GM12875 (cell line): ENCODE results near the gene NCKAP5.

Experiments
- H3K4me3 ChIP-seq: one replicate; pipeline ENCODE4 v1.5.1; 2011; ENCODE audit warnings: low read depth, low read length, control low read depth
- TF ChIP-seq, protein P1 (sequence below): IDR thresholded peaks from 2 replicates; pipeline ENCODE4 v1.5.1; 2011; ENCODE audit warnings: low read depth, mild to moderate bottlenecking, control low read depth, inconsistent platforms, low read length, moderate library complexity, borderline replicate concordance; ENCODE audit not compliant: insufficient read depth

The NCKAP5 gene

GRCh38 chr2:133509777-133510176, 58.5 kb downstream of the NCKAP5 start:
- no peak overlapping the region for H3K4me3 ChIP-seq
- TF ChIP-seq, protein P1, sequence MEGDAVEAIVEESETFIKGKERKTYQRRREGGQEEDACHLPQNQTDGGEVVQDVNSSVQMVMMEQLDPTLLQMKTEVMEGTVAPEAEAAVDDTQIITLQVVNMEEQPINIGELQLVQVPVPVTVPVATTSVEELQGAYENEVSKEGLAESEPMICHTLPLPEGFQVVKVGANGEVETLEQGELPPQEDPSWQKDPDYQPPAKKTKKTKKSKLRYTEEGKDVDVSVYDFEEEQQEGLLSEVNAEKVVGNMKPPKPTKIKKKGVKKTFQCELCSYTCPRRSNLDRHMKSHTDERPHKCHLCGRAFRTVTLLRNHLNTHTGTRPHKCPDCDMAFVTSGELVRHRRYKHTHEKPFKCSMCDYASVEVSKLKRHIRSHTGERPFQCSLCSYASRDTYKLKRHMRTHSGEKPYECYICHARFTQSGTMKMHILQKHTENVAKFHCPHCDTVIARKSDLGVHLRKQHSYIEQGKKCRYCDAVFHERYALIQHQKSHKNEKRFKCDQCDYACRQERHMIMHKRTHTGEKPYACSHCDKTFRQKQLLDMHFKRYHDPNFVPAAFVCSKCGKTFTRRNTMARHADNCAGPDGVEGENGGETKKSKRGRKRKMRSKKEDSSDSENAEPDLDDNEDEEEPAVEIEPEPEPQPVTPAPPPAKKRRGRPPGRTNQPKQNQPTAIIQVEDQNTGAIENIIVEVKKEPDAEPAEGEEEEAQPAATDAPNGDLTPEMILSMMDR, result no peak

DNA sequence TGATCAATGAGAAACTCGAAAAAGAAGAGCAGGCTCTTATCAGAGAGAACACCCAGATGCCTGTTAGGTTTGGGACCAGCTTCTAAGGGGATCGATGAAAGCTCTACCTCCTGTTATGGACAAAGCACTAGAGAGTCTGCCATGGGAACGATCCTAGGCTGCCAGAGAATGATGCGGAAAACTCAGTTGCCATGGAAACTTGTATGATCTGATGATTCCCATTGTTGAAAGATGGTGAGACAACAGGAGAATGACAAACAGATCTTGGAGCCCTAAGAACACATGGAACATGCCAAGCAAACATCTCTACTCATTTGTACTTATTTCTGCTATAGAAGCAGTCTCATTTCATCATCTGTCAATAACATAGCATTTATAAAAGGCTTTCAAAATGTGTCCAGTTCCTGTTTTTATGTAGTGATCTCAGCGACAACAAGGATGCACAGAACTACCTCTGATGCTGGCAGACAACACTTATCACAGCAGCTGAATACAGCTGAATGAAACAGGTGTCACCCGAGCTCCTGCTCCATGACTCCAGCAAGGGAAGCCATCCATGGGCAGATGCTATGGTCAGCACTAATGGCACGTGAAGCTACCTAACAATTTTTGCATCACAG, 59.6 kb downstream of the NCKAP5 start:
- TF ChIP-seq, protein P1, result no peak
- no peak overlapping the region for H3K4me3 ChIP-seq

DNA sequence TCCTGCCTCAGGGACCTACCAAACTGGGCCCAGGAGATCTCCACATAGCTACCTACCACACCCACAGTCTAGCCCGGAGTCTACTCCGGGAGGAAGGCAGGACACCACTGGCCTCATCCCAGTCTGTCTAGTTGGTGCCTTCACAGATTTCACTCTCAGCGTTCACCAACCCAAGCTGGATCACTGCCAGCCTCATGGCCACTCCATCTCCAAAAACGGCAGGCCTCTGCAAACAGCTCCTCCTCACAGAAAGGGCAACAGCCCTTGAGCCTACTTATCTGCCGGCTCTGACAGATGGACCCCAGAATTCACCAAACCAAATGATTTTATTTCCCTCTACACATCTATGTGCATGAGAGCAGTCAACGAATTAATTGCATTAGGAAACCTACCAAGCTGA, 61.3 kb downstream of the NCKAP5 start:
- H3K4me3 ChIP-seq, result no peak overlapping the region
- TF ChIP-seq, protein P1, result no peak

DNA sequence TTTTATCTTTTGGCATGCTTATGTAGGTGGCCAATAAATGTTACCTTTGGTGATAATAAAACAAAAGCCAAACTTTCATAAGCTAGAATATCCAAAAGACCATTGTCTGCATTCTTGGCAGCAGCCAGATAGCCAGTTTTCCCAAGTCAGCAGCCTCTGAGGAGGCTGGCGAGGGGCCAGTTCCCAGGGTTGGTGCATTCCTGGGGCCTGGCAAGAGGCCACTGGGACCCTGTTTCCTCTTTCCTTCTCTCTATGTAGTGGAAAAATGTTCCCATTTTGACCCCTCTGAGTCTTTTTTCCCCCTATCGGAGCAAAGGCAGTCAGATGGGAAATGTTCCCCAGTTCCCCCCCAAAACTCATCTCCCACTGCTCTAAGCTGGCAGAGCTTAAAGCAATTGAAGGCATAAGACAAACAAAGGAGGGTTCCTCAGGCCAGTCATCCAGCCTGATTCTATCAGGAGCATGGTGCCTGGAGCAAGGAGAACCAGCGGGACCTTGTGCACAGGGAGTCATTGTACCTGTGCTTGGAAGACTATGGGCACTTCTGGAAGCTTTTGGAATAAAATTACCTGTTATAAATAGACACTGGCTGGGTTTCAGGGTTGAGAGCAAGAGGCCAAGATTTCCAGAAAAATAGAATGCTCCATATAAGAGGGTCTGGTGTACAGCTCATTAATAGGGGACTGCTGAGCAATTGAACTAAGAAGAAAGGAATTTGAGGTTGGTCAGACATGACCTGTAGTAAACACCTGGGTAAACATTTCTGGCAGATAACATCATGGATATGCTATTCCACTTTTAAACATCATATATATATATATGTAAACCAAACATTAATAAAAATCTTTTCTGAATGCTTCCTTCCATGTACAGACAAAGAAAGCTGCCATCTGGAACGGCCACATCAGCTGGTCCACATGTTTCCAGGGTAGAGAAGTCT, 63.4 kb downstream of the NCKAP5 start:
- H3K4me3 ChIP-seq, result no peak overlapping the region
- TF ChIP-seq, protein P1, result no peak

DNA sequence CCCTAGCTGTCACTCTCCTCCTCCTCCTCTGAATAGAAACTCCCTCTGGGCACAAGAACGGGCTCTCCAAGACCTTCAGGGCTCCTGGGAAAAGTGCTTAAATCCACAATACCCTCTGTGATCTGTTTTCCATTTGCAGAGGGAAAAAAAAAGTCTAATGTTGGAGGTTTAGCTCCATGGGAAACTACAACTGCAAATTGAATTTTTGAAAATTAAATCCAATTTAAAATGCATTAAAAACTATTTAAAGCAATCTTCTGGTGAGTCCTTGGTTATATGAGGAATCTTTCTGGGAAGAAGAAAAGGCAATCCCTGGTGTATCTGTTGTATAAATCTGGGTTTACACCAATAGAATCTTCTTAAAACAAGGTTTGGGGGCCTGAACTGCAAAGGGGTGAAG, 64.3 kb downstream of the NCKAP5 start:
- no peak overlapping the region for H3K4me3 ChIP-seq
- TF ChIP-seq, protein P1, result no peak

- H3K4me3 ChIP-seq, result no peak overlapping the region
- TF ChIP-seq, protein P1, result no peak
These were observed 64.9 kb downstream of the NCKAP5 start for GRCh38 chr2:133503323-133503722.
